Medulla oblongata (tissue), 1 donor: ENCODE measurements around the gene TMEM179.

ENCODE experiments used
- DNase-seq: peaks from one replicate; pipeline ENCODE4 v3.0.0-alpha.2; 2015; ENCODE audit errors: extremely low spot score

TMEM179 gene

GRCh38 chr14:104555430-104556255 lies 48.9 kb downstream of the TMEM179 start:
- DNase-seq, result no peak

GRCh38 chr14:104554608-104555429 lies 49.8 kb downstream of the TMEM179 start:
- no peak for DNase-seq

DNA sequence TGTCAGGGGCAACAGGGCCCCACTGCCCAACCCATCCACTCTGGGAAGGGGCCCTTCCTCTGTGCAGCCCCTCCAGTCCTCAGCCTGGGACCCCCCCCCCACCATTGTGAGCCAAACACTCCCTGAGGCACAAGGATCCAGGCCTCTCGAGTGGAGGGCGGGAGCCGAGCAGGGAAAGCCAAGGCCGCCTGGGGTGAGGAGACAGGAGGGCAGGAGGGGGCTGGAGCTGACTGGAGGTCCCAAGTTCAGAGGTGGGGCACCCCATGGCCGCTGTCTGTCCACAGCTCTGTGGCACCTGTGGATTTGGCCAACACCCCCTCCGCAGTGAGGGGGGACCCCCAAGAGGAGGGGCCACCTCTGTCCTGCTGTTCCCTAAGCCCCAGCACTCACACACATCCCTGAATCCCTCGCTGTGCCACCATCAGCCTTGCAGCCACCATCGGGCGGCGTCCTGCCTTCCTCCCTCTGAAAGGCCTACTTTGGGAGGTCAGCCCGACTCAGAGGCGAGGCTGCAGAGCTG lies 50.4 kb downstream of the TMEM179 start:
- DNase-seq, result no peak

DNA sequence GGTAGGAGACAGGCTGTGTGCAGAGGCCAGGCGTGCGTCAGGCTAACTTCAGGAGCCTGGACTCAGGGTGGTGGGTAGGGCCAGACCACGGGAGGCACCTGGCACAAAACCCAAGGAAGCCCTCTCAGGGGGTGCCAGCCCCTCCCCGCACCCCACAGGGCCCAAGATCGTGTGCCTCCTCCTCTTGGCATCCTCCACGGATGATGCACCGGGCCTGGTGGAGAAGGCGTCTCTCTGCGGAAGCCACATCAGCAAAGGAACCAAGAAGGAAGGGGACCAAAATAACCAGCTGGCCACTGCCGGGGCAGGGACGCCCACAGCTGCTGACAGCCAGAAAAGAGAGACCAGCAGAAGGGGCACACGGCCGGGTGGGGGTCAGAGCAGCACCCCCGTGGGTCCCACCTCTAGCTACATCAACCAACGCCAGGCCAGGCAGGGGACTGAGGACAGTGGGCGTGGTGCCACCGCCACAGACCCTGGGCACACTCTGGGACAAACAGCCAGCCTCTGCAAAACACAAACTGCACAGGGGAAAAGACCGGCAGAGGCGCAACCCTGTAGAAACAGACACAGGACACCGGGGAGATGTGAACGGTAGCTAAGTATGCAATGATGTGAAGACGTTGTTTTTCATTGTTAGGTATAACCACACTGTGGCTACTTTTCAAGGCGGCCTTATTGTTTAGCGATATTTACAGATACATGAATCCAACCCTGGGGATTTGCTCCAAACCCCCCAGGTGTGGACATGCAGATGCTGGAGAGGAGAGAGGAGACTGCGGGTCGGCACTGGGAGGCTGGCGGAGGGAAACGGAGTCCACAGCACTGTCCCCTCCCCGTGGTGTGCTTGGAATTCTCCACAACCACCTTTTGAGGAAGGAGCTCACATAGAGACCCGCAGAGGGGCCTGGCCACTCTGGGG lies 51.1 kb downstream of the TMEM179 start:
- no peak for DNase-seq

GRCh38 chr14:104552738-104553125 lies 51.8 kb downstream of the TMEM179 start:
- DNase-seq, result no peak

DNA sequence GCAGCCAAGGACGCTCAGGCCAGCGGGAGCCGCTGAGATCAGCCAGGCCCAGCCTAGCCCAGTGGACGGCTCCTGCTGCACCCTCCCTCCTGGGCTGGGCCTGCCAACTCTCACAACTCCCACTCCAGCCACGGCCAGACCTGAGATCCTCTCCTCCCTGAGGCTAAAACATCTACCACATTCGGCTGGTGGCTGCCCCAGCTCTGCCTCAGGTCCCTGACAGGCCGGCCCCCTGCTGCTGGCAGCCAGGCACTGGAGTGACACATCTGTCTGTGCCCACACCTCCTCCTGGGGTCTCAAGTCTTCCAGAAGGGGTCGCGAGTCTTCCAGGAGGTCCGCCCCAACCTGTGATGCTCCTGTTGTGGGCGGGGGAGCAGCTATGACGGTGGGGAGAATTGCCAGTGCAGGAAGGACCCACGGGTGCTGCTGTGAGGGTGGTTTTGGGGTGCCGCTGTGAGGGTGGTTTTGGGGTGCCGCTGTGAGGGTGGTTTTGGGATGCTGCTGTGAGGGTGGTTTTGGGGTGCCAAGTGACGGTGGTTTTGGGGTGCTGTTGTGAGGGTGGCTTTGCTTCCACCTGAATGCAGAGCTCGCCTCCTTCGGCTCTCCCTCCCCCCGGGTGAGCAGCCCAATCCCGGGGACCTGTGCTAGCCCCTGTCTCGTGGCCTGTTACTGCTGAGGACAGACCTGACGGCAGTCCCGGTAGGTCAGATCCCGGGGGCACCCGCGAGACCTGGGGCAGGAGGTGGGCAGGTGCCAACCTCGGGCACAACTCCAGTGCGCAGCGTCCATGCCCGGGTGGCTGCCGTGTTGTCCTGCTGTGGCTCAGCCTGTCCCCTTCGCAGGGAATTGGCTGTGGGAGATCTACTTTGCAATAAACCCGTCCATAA lies 52.5 kb downstream of the TMEM179 start:
- no peak for DNase-seq

GRCh38 chr14:104550861-104551728 lies 53.5 kb downstream of the TMEM179 start:
- DNase-seq, result no peak

- DNase-seq, result no peak
These were observed 54.2 kb downstream of the TMEM179 start for GRCh38 chr14:104550340-104550860.

GRCh38 chr14:104549536-104550339 lies 54.8 kb downstream of the TMEM179 start:
- no peak for DNase-seq

DNA sequence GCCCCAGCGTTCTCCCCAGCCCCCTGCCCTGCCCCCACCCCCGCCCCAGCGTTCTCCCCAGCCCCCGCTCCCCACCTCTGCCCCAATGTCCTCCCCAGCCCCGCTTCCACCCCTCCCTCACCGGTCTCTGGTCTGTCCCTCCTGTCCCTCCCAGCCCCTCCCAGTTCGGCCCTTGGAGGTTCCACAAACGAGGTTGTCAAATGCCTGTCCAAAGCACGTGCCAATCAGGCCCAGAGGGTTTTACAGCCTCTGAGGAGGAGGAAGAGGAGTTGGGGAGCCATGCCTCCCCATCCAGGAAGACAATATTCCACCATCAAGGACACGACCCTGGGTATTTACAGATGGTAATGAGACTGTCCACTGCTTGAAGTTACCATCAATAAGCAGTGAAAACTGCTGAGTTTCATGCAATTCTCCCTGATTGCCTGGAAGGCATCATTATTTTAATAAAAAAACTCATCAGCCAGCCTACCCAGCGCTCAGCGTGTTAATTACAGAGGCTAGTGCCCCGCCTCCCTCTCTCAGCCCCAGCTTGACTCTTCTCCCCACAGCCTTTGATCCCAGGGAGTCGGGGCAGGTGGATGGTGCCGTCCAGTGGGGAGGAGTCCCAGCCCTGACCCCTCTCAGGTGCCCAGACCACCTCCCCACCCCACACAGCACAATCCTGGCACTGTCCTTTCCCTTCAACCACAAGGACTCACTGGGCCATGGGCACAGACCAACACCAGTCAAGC lies 55.6 kb downstream of the TMEM179 start:
- no peak for DNase-seq

GRCh38 chr14:104547998-104548700 lies 56.4 kb downstream of the TMEM179 start:
- DNase-seq, result no peak

- DNase-seq, result no peak
These were observed 57.1 kb downstream of the TMEM179 start for GRCh38 chr14:104547310-104547997.

DNA sequence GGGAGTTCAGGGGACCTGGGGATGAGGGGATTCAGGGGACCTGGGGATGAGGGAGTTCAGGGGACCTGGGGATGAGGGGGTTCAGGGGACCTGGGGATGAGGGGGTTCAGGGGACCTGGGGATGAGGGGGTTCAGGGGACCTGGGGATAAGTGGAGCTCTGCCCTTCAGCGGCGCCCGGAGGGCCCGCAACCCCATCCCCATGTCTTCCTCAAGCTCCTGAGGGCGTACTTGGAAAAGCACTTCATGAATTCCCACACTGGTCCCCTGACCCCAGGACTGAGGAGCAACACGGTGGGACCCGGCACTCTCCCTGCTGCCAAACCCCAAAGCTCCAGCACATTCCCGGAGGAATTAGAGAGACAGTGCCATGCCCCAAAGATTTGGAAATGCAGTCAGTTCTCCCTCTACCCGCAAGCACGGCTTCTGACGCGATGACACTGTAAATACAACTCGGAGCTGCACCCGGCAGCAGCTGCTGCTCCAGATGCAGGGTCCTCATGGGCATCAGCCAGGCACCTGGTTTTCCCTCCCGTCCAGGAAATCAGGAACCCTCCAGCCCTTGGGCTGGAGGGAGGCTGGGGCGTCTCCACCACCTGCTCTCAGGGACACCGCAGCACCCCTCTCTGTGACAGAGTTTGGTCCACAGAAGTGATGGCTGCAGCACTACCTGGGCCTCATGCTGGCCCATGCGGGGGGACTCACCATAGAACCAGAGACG lies 57.8 kb downstream of the TMEM179 start:
- DNase-seq, result no peak

GRCh38 chr14:104545942-104546501 lies 58.5 kb downstream of the TMEM179 start:
- DNase-seq, result no peak

DNA sequence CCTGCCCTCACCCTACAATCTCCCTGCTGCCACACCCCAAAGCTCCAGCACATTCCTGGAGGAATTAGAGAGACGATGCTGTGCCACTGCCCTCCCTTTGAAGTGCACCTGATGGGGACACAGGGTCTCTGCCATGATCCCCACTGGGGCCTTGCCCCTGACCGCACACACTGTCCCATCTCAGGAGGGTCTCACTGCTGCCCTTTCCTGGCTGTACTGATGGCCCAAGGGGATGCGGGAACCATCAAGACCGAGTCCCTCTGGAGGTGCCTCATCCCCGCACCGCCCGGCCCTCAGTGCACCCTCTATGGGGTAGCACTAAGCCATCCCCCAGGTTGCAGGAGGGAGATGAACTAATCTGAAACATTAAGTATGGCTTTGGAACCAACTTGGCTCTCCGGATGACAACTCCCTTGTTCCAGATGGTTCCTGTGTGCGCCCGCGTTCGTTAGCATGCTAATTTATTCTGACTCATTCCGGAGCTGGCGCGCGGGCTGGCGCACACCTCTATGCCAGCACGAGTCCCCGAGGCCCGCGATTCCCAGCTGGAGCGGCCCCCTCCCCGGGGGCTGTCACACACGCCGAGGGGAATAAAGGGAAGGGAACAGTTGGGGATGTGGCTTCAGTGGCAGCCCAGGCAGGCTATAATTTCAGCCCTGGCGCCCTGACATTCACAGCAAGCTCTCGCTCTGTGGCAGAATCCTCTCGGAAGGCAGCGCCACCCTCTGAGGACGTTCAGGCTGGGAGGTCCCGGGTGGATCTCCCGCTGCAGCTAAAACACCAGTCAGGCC lies 59.2 kb downstream of the TMEM179 start:
- DNase-seq, result peak; percentile 6
